K562 (cell line): ENCODE measurements around the gene TMEM86A. TPM values are rescaled to one million over a fixed set of nuclear protein-coding genes. Genes with fewer than 3 reads are reported as not detected.

Source experiments
- BCOR ChIP-seq: fragments of 450-650 bp; IDR thresholded peaks from 2 replicates; pipeline ENCODE4 v1.6.1; 2016
- CBFA2T3 ChIP-seq: fragments of 450-650 bp; IDR thresholded peaks from 2 replicates; pipeline ENCODE4 v1.6.1; 2017
- GATA2 ChIP-seq: sonication (generic); formaldehyde crosslinking; IDR thresholded peaks from 2 replicates; pipeline ENCODE4 v1.4.0; 2020; ENCODE audit warnings: mild to moderate bottlenecking, missing genetic modification reagents
- HDAC1 ChIP-seq, 2 experiments: fragments of 450-650 bp; IDR thresholded peaks; 2 replicates each; pipeline ENCODE4 v1.6.1; 2016 to 2017; ENCODE audit warnings: inconsistent platforms in 1 of 2, mild to moderate bottlenecking in 1 of 2, moderate library complexity in 1 of 2
- HMGN3 ChIP-seq: IDR thresholded peaks from 2 replicates; pipeline ENCODE4 v1.6.1; 2011; ENCODE audit warnings: borderline replicate concordance, low read depth, mild to moderate bottlenecking, mixed read lengths, low read length; ENCODE audit not compliant: insufficient read length; ENCODE audit errors: extremely low read depth
- IRF2 ChIP-seq: sonication (generic); formaldehyde crosslinking; IDR thresholded peaks from 2 replicates; pipeline ENCODE4 v1.8.1; 2022; ENCODE audit warnings: mild to moderate bottlenecking, missing genetic modification reagents
- MTA1 ChIP-seq: fragments of 450-650 bp; IDR thresholded peaks from 2 replicates; pipeline ENCODE4 v1.6.1; 2017; ENCODE audit warnings: borderline replicate concordance
- MXI1 ChIP-seq: IDR thresholded peaks from 2 replicates; pipeline ENCODE4 v1.6.1; 2011; ENCODE audit warnings: low read depth, mild to moderate bottlenecking, improper control_type of control experiment, low read length
- NONO ChIP-seq, 2 experiments: fragments of 200-400 bp in 1 of 2; fragments of 450-650 bp in 1 of 2; formaldehyde crosslinking in 1 of 2; IDR thresholded peaks; 2 replicates each; pipeline ENCODE4 v1.6.1; 2017; ENCODE audit warnings: low read depth in 2 of 2, mild to moderate bottlenecking in 2 of 2, moderate library complexity in 2 of 2, low read length in 1 of 2
- NR4A1 ChIP-seq, 2 experiments: fragments of 250-450 bp in 1 of 2; fragments of 450-650 bp in 1 of 2; sonication (Bioruptor Pico) in 1 of 2; IDR thresholded peaks; 2 replicates each; pipeline versions ENCODE4 v1.4.0 to v1.6.1; 2016 to 2020; ENCODE audit warnings: mild to moderate bottlenecking in 2 of 2, missing compliant biosample characterization in 1 of 2, missing genetic modification characterization in 1 of 2, moderate library complexity in 1 of 2
- PHB2 ChIP-seq: fragments of 450-650 bp; IDR thresholded peaks from 2 replicates; pipeline ENCODE4 v1.6.1; 2017; ENCODE audit warnings: low read depth
- RBM25 ChIP-seq: fragments of 200-400 bp; formaldehyde crosslinking; IDR thresholded peaks from 2 replicates; pipeline ENCODE4 v1.6.1; 2018; ENCODE audit warnings: low read length, low read depth, moderate library complexity; ENCODE audit not compliant: severe bottlenecking
- RFX1 ChIP-seq: fragments of 450-650 bp; IDR thresholded peaks from 2 replicates; pipeline ENCODE4 v1.6.1; 2016; ENCODE audit warnings: mild to moderate bottlenecking, moderate library complexity
- RFX7 ChIP-seq: fragments of 250-450 bp; sonication (Bioruptor Pico); IDR thresholded peaks from 2 replicates; pipeline ENCODE4 v1.5.1; 2021; ENCODE audit warnings: mild to moderate bottlenecking
- RUNX1 ChIP-seq: sonication (generic); IDR thresholded peaks from 2 replicates; pipeline ENCODE4 v1.6.1; 2016; ENCODE audit warnings: antibody characterized with exemption, low read depth
- TOE1 ChIP-seq, 2 experiments: fragments of 450-650 bp in 1 of 2; sonication (generic) in 1 of 2; formaldehyde crosslinking in 1 of 2; IDR thresholded peaks; 2 replicates each; pipeline versions ENCODE4 v1.7.1 to v1.8.0; 2016 to 2022; ENCODE audit warnings: borderline replicate concordance in 2 of 2, mild to moderate bottlenecking in 2 of 2, antibody characterized with exemption in 1 of 2, inconsistent platforms in 1 of 2, low read depth in 1 of 2, missing genetic modification reagents in 1 of 2, moderate library complexity in 1 of 2
- VEZF1 ChIP-seq: fragments of 200-800 bp; sonication (Bioruptor generic); IDR thresholded peaks from 2 replicates; pipeline ENCODE4 v1.6.1; 2017; ENCODE audit warnings: missing genetic modification characterization, missing compliant biosample characterization
- ZNF174 ChIP-seq: fragments of 250-450 bp; sonication (Bioruptor Pico); IDR thresholded peaks from 2 replicates; pipeline ENCODE4 v1.4.0; 2020; ENCODE audit warnings: mild to moderate bottlenecking
- ZNF507 ChIP-seq: conservative IDR thresholded peaks from 2 replicates; pipeline ENCODE4 v1.6.1; 2017; ENCODE audit warnings: missing genetic modification characterization, missing compliant biosample characterization
- ZNF551 ChIP-seq: fragments of 250-450 bp; sonication (Bioruptor Pico); IDR thresholded peaks from 2 replicates; pipeline ENCODE4 v1.5.0; 2021; ENCODE audit warnings: mild to moderate bottlenecking, moderate library complexity
- polyA plus RNA-seq, 8 experiments: library from polyadenylated mRNA; depleted of rRNA in 4 of 8; stranded (reverse) in 5 of 8; unstranded in 3 of 8; fragments of >200 nt; fragmentation: Nextera tagmentation in 2 of 8; fragmentation: Illumina TruSeq in 1 of 8; extraction: Ambion mirVana in 2 of 8; extraction: Trizol in 1 of 8; gene quantifications; 2 replicates each; pipeline versions ENCODE4 v1.2.1 to v1.2.3, GENCODE V29; 2011 to 2014; ENCODE audit warnings: inconsistent platforms in 1 of 8, missing spikeins in 1 of 8
- total RNA-seq, 7 experiments: library from RNA; depleted of rRNA in 6 of 7; stranded (reverse); fragments of >200 nt in 6 of 7; fragmentation: Illumina TruSeq in 2 of 7; extraction: Trizol in 2 of 7; gene quantifications; 2 replicates each; pipeline versions ENCODE4 v1.2.1 to v1.2.3, GENCODE V29; 2011 to 2021; ENCODE audit warnings: low replicate concordance in 1 of 7
- TF ChIP-seq, protein P1 (sequence below), 2 experiments: fragments of 450-650 bp; IDR thresholded peaks; 2 replicates each; pipeline ENCODE4 v1.6.1; 2018; ENCODE audit warnings: mild to moderate bottlenecking in 2 of 2, low read depth in 1 of 2; ENCODE audit not compliant: partially characterized antibody in 2 of 2

TMEM86A gene
- total and polyA plus RNA-seq, 9 of the 15 experiments (the other 6 are each of a cell fraction or from before 2014, with no cell fraction given): 0.22 to 1.3 (median 0.40) TPM; not detected in 2

- TF ChIP-seq MXI1: no peak
- no peak; a peak in 1 of 4 replicates for TF ChIP-seq NONO (IDR thresholded peaks at IDR 0.05; ENCODE audit: low read depth in 2 of 2, low read length in 1 of 2)
- peak; percentile 90 for TF ChIP-seq CBFA2T3
- no peak for TF ChIP-seq IRF2 (CRISPR knock-in tag)
- peak; percentile 26; the same call in 1 of the 2 replicates for TF ChIP-seq TOE1 (IDR thresholded peaks at IDR 0.05; ENCODE audit: borderline replicate concordance)
- no peak for TF ChIP-seq TOE1 (CRISPR knock-in tag; IDR thresholded peaks at IDR 0.05; ENCODE audit: borderline replicate concordance, low read depth)
- no peak for TF ChIP-seq ZNF507 (tag)
- TF ChIP-seq RFX1: no peak
- TF ChIP-seq ZNF174 (CRISPR knock-in tag): no peak
- peak; percentile 76 for TF ChIP-seq GATA2 (CRISPR knock-in tag)
- peak; percentile 87; the same call in 1 of the 2 replicates for TF ChIP-seq RUNX1
- TF ChIP-seq NR4A1 (CRISPR knock-in tag; IDR thresholded peaks at IDR 0.05): no peak
- TF ChIP-seq NR4A1 (tag; IDR thresholded peaks at IDR 0.05): 0 out of 2 replicates have a peak, but pooled peaks have one; percentile 41
- TF ChIP-seq, protein P1, sequence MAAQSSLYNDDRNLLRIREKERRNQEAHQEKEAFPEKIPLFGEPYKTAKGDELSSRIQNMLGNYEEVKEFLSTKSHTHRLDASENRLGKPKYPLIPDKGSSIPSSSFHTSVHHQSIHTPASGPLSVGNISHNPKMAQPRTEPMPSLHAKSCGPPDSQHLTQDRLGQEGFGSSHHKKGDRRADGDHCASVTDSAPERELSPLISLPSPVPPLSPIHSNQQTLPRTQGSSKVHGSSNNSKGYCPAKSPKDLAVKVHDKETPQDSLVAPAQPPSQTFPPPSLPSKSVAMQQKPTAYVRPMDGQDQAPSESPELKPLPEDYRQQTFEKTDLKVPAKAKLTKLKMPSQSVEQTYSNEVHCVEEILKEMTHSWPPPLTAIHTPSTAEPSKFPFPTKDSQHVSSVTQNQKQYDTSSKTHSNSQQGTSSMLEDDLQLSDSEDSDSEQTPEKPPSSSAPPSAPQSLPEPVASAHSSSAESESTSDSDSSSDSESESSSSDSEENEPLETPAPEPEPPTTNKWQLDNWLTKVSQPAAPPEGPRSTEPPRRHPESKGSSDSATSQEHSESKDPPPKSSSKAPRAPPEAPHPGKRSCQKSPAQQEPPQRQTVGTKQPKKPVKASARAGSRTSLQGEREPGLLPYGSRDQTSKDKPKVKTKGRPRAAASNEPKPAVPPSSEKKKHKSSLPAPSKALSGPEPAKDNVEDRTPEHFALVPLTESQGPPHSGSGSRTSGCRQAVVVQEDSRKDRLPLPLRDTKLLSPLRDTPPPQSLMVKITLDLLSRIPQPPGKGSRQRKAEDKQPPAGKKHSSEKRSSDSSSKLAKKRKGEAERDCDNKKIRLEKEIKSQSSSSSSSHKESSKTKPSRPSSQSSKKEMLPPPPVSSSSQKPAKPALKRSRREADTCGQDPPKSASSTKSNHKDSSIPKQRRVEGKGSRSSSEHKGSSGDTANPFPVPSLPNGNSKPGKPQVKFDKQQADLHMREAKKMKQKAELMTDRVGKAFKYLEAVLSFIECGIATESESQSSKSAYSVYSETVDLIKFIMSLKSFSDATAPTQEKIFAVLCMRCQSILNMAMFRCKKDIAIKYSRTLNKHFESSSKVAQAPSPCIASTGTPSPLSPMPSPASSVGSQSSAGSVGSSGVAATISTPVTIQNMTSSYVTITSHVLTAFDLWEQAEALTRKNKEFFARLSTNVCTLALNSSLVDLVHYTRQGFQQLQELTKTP (IDR thresholded peaks at IDR 0.05; ENCODE audit: low read depth in 1 of 2, partially characterized antibody in 2 of 2): peak in 1 of 2 experiments; percentile 38
- peak; percentile 75; the same call in 1 of the 2 replicates for TF ChIP-seq PHB2
- TF ChIP-seq RBM25: no peak
- peak in 1 of 2 experiments; percentile 26; a peak in 1 of 4 replicates for TF ChIP-seq HDAC1 (IDR thresholded peaks at IDR 0.05)
- TF ChIP-seq VEZF1: peak; percentile 28; the same call in 1 of the 2 replicates
- no peak for TF ChIP-seq ZNF551 (CRISPR knock-in tag)
- peak; percentile 45 for TF ChIP-seq HMGN3
- TF ChIP-seq RFX7 (CRISPR knock-in tag): no peak
- peak; percentile 65; the same call in 1 of the 2 replicates for TF ChIP-seq BCOR
- peak; percentile 65; the same call in 1 of the 2 replicates for TF ChIP-seq MTA1
Measured at GRCh38 chr11:18692941-18693760, 5.4 kb upstream of the TMEM86A start (continued).
